ENCODE measurements around the gene KPTN. TPM values are rescaled to one million over a fixed set of nuclear protein-coding genes. Genes with fewer than 3 reads are reported as not detected.

Gene KPTN
- total and polyA plus RNA-seq, 10 donors: 3.9 to 36.3 (median 8.7) TPM

DNA sequence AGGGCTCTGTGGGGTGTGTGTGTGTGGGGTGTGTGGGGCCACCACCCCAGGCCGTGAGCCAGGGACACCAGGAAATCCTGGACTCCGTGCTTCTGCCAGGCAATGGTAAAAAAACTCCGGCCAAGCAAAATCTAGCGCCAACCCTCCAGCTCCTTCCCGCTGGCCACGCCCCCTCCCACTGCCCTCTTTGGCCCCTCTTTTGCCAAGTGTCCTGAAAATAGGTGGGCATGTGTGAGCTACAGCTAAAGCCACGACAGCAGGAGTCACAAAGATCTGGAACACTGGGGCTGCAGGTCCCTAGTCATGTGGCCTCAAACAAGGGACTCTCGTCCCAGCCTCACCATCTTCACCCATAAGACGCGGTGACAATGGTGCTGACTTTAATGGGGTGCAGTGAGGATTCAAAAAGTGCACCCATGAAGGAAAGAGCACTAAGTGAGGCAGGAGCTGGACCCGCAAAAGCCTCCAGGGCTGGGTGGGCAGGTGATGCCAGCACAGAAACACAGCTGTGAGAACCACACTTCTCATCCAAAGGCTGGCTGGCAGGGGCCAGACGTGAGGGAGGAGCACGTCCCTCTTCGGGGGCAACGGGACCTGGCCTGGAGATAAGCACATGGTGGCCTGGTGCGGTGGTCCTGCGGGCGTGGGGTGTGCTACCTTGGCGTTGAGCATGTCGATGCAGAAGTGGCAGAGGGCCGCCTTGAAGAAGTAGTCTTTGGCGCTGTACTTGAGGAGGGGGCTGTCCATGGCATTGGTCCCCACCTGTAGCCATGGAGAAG lies 7.5 kb upstream of the KPTN start:
- Histone ChIP-seq H3K27ac (no peak overlapping the region), H3K4me3 (no peak overlapping the region), H3K27me3 (replicated peaks in 1 of 7) (no peaks in the 10 kb centered on the region), H3K36me3 (peaks cover 0 to 100% (median 55%) of the 10 kb centered on the region in 6 donors), H3K9me3 (no peaks in the 10 kb centered on the region), H3K4me1 (peaks cover 0 to 29% (median 5%) of the 10 kb centered on the region in 6 donors)
- WGBS, 5 donors: 83 to 88% (median 84%) methylated on average over 21 to 22 of the region's 22 CpGs
- peak; percentile 41 for DNase-seq
- intact Hi-C loops (cut with DNase I; ENCODE audit: low total_unique reads): no loop called here
- TF ChIP-seq POLR2A (IDR thresholded peaks at IDR 0.05) (no peak), POLR2AphosphoS5 (IDR thresholded peaks at IDR 0.05) (peak in 2 of 3 donors; percentile 3 to 49)

DNA sequence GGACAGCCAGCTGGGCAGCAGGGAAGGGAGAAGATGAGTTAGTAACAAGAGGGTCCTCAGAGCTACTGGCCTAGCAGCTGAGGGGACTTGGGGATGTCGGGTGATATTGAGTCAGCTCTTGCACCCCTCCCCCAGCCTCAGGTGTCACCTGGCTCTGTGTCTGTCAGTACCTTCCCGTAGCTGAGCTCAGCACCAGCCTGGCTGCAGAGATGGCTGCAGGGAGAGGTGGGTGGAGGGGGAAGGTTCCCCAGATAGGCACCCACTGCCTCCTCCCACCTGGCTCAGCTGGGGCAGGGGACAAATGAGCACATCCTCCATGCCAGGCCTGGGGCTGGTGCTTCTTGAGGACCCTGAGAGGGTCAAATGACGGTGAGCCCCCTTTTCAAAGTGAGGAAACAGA lies 6.8 kb upstream of the KPTN start:
- Histone ChIP-seq H3K9me3 (no peaks in the 10 kb centered on the region), H3K4me1 (peaks cover 3 to 36% (median 8%) of the 10 kb centered on the region in 6 donors), H3K36me3 (peaks cover 0 to 95% (median 51%) of the 10 kb centered on the region in 6 donors), H3K27ac (no peak overlapping the region), H3K27me3 (replicated peaks in 1 of 7) (no peaks in the 10 kb centered on the region), H3K4me3 (no peak overlapping the region)
- DNase-seq: no peak
- TF ChIP-seq, protein P1, sequence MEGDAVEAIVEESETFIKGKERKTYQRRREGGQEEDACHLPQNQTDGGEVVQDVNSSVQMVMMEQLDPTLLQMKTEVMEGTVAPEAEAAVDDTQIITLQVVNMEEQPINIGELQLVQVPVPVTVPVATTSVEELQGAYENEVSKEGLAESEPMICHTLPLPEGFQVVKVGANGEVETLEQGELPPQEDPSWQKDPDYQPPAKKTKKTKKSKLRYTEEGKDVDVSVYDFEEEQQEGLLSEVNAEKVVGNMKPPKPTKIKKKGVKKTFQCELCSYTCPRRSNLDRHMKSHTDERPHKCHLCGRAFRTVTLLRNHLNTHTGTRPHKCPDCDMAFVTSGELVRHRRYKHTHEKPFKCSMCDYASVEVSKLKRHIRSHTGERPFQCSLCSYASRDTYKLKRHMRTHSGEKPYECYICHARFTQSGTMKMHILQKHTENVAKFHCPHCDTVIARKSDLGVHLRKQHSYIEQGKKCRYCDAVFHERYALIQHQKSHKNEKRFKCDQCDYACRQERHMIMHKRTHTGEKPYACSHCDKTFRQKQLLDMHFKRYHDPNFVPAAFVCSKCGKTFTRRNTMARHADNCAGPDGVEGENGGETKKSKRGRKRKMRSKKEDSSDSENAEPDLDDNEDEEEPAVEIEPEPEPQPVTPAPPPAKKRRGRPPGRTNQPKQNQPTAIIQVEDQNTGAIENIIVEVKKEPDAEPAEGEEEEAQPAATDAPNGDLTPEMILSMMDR (IDR thresholded peaks at IDR 0.05 in 8 of 11, conservative IDR thresholded peaks at IDR 0.05 in 3 of 11): no peak
- peak in 2 of 3 donors; percentile 17 to 33 for TF ChIP-seq POLR2AphosphoS5 (IDR thresholded peaks at IDR 0.05)
- intact Hi-C loops (cut with DNase I; ENCODE audit: low total_unique reads): no loop called here
- 53 to 83% (median 60%) methylated on average over 1 to 3 of the region's 3 CpGs for WGBS, 5 donors

DNA sequence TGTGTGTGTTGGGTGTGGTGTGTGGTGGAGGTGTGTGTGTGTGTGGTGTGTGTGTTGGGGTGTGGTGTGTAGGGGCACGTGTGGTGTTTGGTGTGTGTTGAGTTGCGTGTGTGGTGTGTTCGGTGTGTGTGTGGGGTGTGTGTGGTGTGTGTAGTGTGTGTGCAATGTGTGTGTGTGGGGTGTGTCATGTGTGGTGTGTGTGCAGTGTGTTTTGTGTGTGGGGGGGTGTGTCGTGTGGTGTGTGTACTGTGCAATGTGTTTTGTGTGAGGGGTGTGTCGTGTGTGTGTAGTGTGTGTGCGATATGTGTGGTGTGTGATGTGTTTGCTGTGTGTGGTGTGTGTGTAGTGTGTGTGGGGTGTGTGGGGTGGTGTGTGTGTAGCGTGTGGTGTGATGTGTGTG lies 6.0 kb upstream of the KPTN start:
- WGBS, 5 donors: 88 to 95% (median 93%) methylated on average over 7 of the region's 7 CpGs
- peaks cover 0 to 88% (median 49%) of the 10 kb centered on the region in 6 donors for H3K36me3 ChIP-seq
- H3K27ac ChIP-seq: no peak overlapping the region

DNA sequence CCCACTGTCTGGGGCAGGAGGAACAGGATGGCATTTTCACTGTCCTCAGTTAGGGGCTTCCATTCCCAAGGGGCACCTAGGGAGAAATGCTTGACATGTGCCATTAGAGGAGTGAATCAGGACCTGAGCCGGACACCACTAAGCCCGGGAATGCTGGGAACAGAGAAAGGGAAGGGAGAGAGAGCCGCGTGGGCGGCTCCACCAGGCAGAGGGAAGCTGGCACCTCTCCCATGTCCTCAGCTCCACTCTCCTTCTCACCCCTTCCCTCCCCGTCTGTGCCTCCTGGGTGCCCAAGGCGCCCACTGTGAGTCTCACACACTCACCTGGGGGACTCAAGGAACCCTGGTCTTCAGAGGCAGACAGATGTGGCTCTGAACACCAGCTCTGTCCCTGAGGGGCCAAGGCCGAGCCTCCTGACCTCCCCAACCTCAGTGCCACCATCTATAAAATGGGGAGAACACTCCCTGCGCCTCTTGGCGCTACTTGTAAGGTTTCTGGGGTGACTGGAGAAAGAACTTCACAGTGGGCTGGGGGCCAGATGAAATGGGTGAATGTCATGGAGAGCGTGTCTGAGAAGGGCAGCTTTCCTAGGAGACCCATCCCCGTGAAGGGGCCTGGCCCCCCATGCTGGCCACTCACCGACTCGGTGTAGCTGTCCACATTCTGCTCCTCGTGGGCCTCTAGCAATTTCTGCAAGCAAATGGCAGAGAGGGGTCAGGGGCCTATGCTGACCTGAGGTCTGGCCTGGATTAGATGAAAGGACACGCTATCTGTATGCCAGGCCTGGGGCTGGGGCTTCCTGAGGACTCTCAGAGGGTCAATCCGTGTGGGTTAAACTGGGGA lies 5.3 kb upstream of the KPTN start:
- no peak overlapping the region for H3K4me3 ChIP-seq
- H3K27ac ChIP-seq: no peak overlapping the region
- H3K36me3 ChIP-seq: peaks cover 0 to 84% (median 48%) of the 10 kb centered on the region in 6 donors
- no peaks in the 10 kb centered on the region for H3K9me3 ChIP-seq
- TF ChIP-seq, protein P1 (IDR thresholded peaks at IDR 0.05 in 8 of 11, conservative IDR thresholded peaks at IDR 0.05 in 3 of 11): no peak
- no peak for TF ChIP-seq POLR2AphosphoS5 (IDR thresholded peaks at IDR 0.05)
- TF ChIP-seq POLR2A (IDR thresholded peaks at IDR 0.05): no peak
- intact Hi-C loops (cut with DNase I; ENCODE audit: low total_unique reads): no loop called here
- WGBS, 5 donors: 90 to 95% (median 91%) methylated on average over 14 to 17 of the region's 17 CpGs
- no peaks in the 10 kb centered on the region for H3K27me3 ChIP-seq (replicated peaks in 1 of 7)
- no peak for DNase-seq
- peaks cover 16 to 51% (median 23%) of the 10 kb centered on the region in 6 donors for H3K4me1 ChIP-seq

More for the DNA sequence above, 6.0 kb upstream of the KPTN start:
- no peaks in the 10 kb centered on the region for H3K9me3 ChIP-seq
- intact Hi-C loops (cut with DNase I; ENCODE audit: low total_unique reads): no loop called here
- DNase-seq: no peak
- no peak for TF ChIP-seq POLR2A (IDR thresholded peaks at IDR 0.05)
- TF ChIP-seq, protein P1 (IDR thresholded peaks at IDR 0.05 in 8 of 11, conservative IDR thresholded peaks at IDR 0.05 in 3 of 11): no peak
- no peak for TF ChIP-seq POLR2AphosphoS5 (IDR thresholded peaks at IDR 0.05)
- no peak overlapping the region for H3K4me3 ChIP-seq
- H3K4me1 ChIP-seq: peaks cover 12 to 44% (median 16%) of the 10 kb centered on the region in 6 donors
- no peaks in the 10 kb centered on the region for H3K27me3 ChIP-seq (replicated peaks in 1 of 7)
